Neutrophil (primary cell): ENCODE measurements around the gene IQCM.

Experiments used
- H3K27ac ChIP-seq: fragments of 200-600 bp; sonication (generic); 2 replicates; pipeline ENCODE4 v1.5.1; 2016; ENCODE audit warnings: mild to moderate bottlenecking, moderate library complexity
- H3K27me3 ChIP-seq: fragments of 200-600 bp; sonication (generic); 2 replicates; pipeline ENCODE4 v1.6.0; 2016; ENCODE audit warnings: mild to moderate bottlenecking
- H3K36me3 ChIP-seq: fragments of 200-600 bp; sonication (generic); 2 replicates; pipeline ENCODE4 v1.5.1; 2017
- H3K4me1 ChIP-seq, 2 experiments: fragments of 200-600 bp in 1 of 2; sonication (generic) in 1 of 2; 1 replicate in 1 of 2; 2 replicates in 1 of 2; pipeline versions ENCODE4 v1.5.1 to v1.6.1; 2013 to 2016; ENCODE audit warnings: low read depth in 1 of 2, low read length in 1 of 2, mild to moderate bottlenecking in 1 of 2, moderate library complexity in 1 of 2; ENCODE audit not compliant: control insufficient read depth in 1 of 2, insufficient read depth in 1 of 2
- H3K4me3 ChIP-seq, 2 experiments: fragments of 200-600 bp in 1 of 2; sonication (generic) in 1 of 2; 1 replicate in 1 of 2; 2 replicates in 1 of 2; pipeline ENCODE4 v1.5.1; 2013 to 2016; ENCODE audit warnings: low read depth in 1 of 2, low read length in 1 of 2, mild to moderate bottlenecking in 1 of 2, moderate library complexity in 1 of 2
- H3K9me3 ChIP-seq: fragments of 200-600 bp; sonication (generic); 2 replicates; pipeline ENCODE4 v1.5.1; 2016
- TF ChIP-seq, protein P1 (sequence below): fragments of 200-600 bp; sonication (generic); IDR thresholded peaks from 2 replicates; pipeline ENCODE4 v1.5.1; 2016; ENCODE audit warnings: antibody characterized with exemption

IQCM gene

DNA sequence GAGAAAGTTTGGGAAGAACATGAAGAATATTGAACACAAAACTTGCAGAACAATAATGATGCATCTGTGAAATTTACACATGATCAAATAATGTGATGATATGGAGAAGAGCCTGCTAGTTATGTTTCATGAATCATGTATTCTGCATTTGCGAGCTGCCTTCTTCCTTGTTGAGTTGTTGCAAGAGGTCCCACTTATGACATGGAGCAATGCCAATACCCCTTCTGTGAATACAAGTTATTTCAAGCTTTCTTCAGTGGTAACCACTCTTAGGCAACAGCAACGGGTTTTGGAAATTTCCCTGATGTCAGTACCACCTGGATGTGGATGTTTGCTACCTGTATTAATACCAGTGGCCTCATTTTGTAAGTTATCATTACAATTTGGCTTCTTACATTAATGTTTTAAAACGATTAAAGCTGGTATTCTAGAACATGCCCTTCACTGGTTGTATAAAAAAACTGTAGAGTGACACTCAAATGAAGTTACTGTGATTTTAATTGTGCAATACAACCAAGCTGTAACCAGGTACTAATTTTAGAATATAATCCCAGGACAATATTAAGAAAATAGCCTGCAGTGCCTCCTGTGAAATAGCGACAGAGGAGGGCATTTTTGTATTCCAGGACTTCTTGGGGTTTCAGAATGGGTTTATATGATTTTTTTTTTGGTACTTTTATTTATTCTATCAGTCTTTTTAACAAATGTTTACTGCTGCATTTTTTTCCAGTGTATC lies 25.3 kb downstream of the IQCM start:
- H3K9me3 ChIP-seq, result no peaks in the 10 kb centered on the region
- H3K4me3 ChIP-seq, result no peak overlapping the region
- H3K36me3 ChIP-seq, result no peaks in the 10 kb centered on the region
- H3K27me3 ChIP-seq, result no peaks in the 10 kb centered on the region
- H3K27ac ChIP-seq, result no peak overlapping the region
- TF ChIP-seq, protein P1, sequence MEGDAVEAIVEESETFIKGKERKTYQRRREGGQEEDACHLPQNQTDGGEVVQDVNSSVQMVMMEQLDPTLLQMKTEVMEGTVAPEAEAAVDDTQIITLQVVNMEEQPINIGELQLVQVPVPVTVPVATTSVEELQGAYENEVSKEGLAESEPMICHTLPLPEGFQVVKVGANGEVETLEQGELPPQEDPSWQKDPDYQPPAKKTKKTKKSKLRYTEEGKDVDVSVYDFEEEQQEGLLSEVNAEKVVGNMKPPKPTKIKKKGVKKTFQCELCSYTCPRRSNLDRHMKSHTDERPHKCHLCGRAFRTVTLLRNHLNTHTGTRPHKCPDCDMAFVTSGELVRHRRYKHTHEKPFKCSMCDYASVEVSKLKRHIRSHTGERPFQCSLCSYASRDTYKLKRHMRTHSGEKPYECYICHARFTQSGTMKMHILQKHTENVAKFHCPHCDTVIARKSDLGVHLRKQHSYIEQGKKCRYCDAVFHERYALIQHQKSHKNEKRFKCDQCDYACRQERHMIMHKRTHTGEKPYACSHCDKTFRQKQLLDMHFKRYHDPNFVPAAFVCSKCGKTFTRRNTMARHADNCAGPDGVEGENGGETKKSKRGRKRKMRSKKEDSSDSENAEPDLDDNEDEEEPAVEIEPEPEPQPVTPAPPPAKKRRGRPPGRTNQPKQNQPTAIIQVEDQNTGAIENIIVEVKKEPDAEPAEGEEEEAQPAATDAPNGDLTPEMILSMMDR, result no peak
- no peaks in the 10 kb centered on the region for H3K4me1 ChIP-seq

DNA sequence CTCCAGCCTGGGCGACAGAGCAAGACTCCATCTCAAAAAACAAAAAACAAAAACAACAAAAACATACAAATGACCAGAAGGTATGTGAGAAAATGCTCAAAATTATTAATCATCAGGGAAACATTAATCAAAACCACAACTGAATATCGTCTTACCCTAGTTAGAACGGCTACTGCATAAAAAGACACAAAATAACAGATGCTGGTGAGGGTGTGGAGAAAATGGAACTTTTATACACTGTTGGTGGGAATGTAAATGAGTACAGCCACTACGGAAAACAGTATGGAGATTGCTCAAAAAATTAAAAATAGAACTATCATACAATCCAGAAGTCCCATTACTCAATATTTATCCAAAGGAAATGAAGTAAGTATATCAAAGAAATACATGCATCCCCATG lies 27.3 kb downstream of the IQCM start:
- Histone ChIP-seq H3K27ac (no peak overlapping the region), H3K4me3 (no peak overlapping the region), H3K27me3 (no peaks in the 10 kb centered on the region), H3K4me1 (no peaks in the 10 kb centered on the region), H3K9me3 (no peaks in the 10 kb centered on the region), H3K36me3 (no peaks in the 10 kb centered on the region)
- TF ChIP-seq, protein P1, result no peak

DNA sequence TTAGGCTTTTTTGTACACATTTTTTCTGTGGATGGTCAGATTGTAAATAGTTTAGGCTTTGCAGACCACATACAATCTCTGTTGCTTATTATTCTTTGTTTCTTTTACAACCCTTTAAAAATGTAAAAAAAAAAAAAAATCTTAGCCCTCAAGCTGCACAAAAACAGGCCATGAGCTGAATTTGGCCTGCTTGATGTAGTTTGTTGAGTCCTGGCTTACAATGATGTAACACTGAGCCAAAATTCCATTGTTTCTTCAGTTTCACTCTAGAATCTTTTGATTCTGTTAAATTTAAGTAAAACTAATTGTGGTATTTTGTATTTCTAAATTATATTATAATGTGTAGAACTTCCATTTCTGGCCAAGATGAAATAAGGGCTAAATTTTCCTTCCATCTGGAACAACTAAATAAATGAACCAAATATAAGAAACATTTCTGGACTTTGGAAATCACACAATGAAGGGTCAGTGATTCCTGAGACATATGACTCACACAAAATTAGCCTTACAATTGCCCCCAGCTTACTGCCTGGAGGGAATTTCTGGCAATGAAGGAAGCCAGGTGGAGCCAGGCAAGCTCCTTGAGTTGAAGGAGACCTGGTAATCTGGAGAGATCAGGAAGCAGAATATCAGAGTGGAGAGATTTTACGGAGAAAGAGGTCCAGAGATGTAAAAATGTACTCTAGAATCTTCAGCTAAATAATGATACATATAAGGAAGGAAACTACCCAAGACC lies 29.8 kb downstream of the IQCM start:
- Histone ChIP-seq H3K27me3 (no peaks in the 10 kb centered on the region), H3K36me3 (no peaks in the 10 kb centered on the region), H3K9me3 (no peaks in the 10 kb centered on the region), H3K4me3 (no peak overlapping the region), H3K27ac (no peak overlapping the region), H3K4me1 (no peaks in the 10 kb centered on the region)
- TF ChIP-seq, protein P1, result no peak

DNA sequence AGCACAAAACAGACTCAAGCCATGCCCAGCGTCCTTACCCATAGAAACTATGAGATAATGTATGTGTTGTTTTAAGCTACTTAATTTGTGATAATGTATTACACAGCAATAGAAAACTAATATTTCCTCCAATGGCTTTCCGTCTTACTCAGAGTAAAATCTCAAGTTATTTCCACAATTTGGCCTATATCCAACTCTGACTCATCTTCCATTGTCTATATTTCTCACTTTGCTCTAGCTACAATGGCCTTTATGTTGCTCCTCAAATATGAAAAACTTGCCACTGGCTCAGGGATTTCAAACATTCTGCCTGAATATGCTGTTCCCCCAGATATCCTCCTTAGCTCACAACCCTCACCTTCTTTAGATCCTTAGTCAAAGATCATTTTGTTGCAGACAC lies 31.6 kb downstream of the IQCM start:
- no peak overlapping the region for H3K27ac ChIP-seq
- H3K4me1 ChIP-seq, result no peaks in the 10 kb centered on the region
- TF ChIP-seq, protein P1, result no peak
- H3K36me3 ChIP-seq, result no peaks in the 10 kb centered on the region
- H3K9me3 ChIP-seq, result no peaks in the 10 kb centered on the region
- no peaks in the 10 kb centered on the region for H3K27me3 ChIP-seq
- no peak overlapping the region for H3K4me3 ChIP-seq

DNA sequence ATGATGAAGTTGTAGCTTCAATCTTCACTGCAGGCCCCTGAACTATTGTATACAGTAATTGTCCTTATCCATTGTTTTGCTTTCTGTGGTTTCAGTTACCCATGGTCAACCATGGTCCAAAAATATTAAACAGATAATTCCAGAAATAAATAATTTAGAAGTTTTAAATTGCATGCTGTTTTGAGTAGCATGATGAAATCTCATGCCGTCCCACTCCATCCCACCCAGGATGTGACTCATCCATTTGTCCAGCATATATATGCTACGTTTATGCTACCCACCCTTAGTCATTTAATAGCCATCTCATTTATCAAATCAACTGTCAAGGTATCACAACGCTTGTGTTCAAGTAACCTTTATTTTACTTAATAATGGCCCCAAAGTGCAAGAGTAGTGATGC lies 34.5 kb downstream of the IQCM start:
- Histone ChIP-seq H3K9me3 (no peaks in the 10 kb centered on the region), H3K4me3 (no peak overlapping the region), H3K4me1 (no peaks in the 10 kb centered on the region), H3K36me3 (no peaks in the 10 kb centered on the region), H3K27ac (no peak overlapping the region), H3K27me3 (no peaks in the 10 kb centered on the region)
- TF ChIP-seq, protein P1, result no peak
